Stimulated activated naive B cell treated with anti-CD40 and anti-IgM and Interleukin-4, amounts not matched to agents 10 μg/mL and 1 μg/mL and 100 μg/mL, for 72 hours (primary cell): ENCODE measurements around the gene TEX54.
"Not testable (repeated sequence)": the region's sequence is repeated elsewhere in the genome, so short reads cannot be mapped to it uniquely, and the experiment has no call there.

Source experiments
- ATAC-seq, 2 donors: fragments of 150-1000 bp; cut with Tn5 transposase; replicated peaks; 2 replicates each; pipeline ENCODE4 v1.10.0; 2021; ENCODE audit warnings: moderate library complexity in 1 of 2
- DNase-seq: peaks from one replicate; pipeline ENCODE4 v3.0.0; 2021
- H3K27ac Mint-ChIP-seq: one replicate; pipeline ENCODE4 v1.8.0; 2022; ENCODE audit warnings: mild to moderate bottlenecking, mixed read lengths
- H3K27me3 Mint-ChIP-seq, 2 donors: one replicate each; pipeline ENCODE4 v1.8.0; 2022; ENCODE audit warnings: mixed read lengths in 2 of 2
- H3K36me3 Mint-ChIP-seq, 2 donors: one replicate each; pipeline ENCODE4 v1.8.0; 2022; ENCODE audit warnings: mixed read lengths in 2 of 2, mild to moderate bottlenecking in 1 of 2
- H3K4me1 Mint-ChIP-seq, 2 donors: one replicate each; pipeline ENCODE4 v1.8.0; 2022; ENCODE audit warnings: mixed read lengths in 2 of 2, mild to moderate bottlenecking in 1 of 2
- H3K4me3 Mint-ChIP-seq, 2 donors: one replicate each; pipeline ENCODE4 v1.8.0; 2022; ENCODE audit warnings: mild to moderate bottlenecking in 2 of 2, mixed read lengths in 2 of 2, moderate library complexity in 1 of 2
- H3K9me3 Mint-ChIP-seq, 2 donors: one replicate each; pipeline ENCODE4 v1.8.0; 2022; ENCODE audit warnings: mixed read lengths in 2 of 2, mild to moderate bottlenecking in 1 of 2

The TEX54 gene

DNA sequence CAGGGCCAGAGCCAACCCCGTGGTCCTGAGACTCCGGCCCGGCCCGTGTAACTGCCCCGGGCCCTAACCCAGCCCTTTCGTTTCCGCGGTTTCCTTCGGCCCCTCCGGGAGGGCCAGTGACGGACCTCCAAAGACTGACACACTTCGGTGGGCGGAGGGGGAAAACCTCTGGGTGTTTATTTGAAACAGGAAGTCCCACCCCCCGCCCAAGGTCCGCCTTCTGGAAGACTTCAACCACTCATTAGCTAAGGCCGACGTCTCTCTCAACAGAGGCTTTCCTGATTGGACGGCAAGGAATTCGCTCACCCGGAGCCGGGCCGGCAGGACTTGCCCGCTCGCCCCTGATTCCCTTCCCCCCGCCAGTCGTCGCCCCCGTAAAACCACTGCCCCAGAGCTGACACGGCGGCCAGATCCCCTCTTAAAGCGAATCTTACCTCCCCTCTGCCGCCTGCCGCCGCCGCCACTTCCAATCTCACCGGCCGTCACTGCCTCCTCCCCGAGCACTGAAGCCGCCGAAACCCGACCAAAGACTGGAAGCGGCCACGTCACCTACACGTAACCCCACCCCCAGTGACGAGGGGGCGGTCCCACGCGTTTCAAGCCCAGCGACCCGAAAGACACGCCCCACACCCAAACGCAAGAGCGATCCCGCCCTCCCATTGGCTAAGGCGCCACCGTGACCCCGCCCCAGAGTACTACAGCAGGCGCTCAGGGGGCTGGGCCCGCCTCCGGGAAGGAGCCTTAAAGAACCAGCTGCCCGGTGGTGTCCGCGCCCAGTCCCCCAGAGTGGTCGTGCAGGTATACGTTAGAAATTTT is 913 bp downstream of the TEX54 start, which contains the start of gene STX5:
Gene STX5 (minus strand): TSS at position 532 of the 816 bp plus-strand sequence. CDS start 808 bp downstream, outside the sequence.
- H3K4me1 Mint-ChIP-seq: peaks cover 36 to 55% of the 10 kb centered on the region in 2 donors
- DNase-seq (peak; percentile 97), ATAC-seq (peak; percentile 88 to 91)
- no peaks in the 10 kb centered on the region for H3K27me3 Mint-ChIP-seq
- no peaks in the 10 kb centered on the region for H3K9me3 Mint-ChIP-seq
- peaks cover 27 to 48% of the 10 kb centered on the region in 2 donors for H3K36me3 Mint-ChIP-seq
- H3K4me3 Mint-ChIP-seq: peak within 1 kb of the TSS; percentile 86 to 94
- H3K27ac Mint-ChIP-seq: peak within 1 kb of the TSS; percentile 99

DNA sequence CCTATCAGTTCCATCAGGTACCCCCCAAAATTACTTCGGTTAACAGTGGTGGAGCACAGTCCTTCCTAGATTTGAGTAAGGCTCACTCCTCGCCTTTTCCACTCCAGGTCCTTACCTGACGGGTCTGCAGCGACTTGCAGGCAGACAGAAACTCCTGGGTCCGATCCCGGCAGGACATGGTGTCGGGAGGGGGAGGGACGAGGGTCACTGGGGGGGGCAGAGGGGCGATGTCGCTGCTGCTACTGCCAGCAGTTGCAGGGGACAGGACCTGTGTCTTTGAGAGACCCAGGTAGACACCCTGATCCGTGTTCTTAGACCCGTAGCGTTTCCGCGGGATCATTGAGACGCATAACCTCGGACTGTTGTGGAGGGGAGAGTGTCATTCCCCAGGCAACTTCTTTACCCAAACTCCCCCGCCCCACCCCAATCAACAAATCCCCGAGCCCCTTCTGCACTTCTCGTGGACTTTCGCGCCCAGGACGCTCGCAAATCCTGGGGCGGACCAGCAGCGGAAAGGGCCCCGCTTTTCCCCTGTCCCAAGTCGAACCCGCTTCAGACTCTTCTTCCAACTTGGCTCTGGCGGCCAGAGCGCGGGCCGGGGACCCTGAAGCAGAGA is 1.6 kb downstream of the TEX54 start:
- Mint-ChIP-seq H3K4me3 (peak overlapping the region; percentile 86 to 94), H3K4me1 (peaks cover 33 to 52% of the 10 kb centered on the region in 2 donors), H3K27ac (peak overlapping the region; percentile 99), H3K27me3 (no peaks in the 10 kb centered on the region), H3K36me3 (peaks cover 27 to 44% of the 10 kb centered on the region in 2 donors), H3K9me3 (no peaks in the 10 kb centered on the region)
- DNase-seq (no peak), ATAC-seq (peak; percentile 4 to 17)

DNA sequence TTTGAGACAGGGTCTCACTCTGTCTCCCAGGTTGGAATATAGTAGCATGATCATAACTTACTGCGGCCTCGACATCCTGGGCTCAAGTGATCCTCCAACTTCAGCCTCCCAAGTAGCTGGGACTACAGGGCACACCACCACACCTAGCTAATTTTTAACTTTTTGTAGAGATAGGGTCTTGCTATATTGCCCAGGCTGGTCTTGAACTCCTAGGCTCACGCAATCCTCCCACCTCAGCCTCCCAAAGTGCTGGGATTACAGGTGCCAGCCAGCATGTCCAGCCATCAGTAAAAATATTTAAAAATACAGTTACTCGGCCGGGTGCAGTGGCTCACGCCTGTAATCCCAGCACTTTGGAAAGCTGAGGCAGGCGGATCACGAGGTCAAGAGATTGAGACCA is 4.5 kb downstream of the TEX54 start:
- not testable (repeated sequence) for H3K4me3 Mint-ChIP-seq, H3K27ac Mint-ChIP-seq, H3K9me3 Mint-ChIP-seq, H3K27me3 Mint-ChIP-seq, DNase-seq, ATAC-seq
- Mint-ChIP-seq H3K36me3 (peaks cover 31 to 47% of the 10 kb centered on the region in 2 donors), H3K4me1 (peaks cover 17 to 29% of the 10 kb centered on the region in 2 donors)

DNA sequence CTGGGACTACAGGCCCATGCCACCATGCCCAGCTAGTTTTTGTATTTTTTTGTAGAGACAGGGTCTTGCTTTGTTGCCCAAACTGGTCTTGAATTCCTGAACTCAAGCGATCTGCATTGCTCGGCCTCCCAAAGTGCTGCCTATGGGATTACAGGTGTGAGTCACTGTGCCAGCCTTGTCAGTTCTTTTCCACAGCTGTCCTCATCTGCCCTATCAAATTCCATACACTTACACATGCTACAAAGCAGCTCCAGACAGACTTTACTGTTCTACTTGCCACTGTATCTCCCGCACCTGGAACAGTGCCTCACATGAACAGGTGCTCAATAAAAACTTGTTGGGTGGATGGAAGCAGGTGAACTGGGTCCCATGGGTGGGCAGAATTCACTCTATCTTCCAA is 9.0 kb downstream of the TEX54 start:
- no peak for ATAC-seq
- Mint-ChIP-seq H3K27me3 (no peaks in the 10 kb centered on the region), H3K27ac (no peak overlapping the region), H3K9me3 (no peaks in the 10 kb centered on the region), H3K4me3 (no peak overlapping the region), H3K4me1 (peaks cover 0 to 1% of the 10 kb centered on the region in 2 donors), H3K36me3 (peaks cover 32 to 53% of the 10 kb centered on the region in 2 donors)
- no peak for DNase-seq

DNA sequence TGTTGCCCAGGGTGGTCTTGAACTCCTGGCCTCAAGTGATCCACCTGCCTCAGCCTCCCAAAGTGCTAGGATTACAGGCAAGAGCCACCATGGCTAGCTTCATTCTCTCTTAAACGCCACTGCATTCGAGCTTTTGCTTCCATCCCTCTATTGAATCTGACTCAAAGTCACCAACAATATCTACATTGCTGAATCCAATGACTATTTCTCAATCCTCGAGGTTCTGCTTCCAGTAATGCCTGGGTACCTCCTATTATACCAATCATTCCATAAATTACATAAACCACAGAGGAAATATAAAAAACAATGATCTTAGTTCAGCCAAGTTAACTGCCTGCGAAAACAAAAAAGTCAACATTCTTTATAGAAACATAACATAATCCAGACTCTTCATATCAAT is 15.5 kb downstream of the TEX54 start:
- no peak for ATAC-seq
- no peak overlapping the region for H3K27ac Mint-ChIP-seq

DNA sequence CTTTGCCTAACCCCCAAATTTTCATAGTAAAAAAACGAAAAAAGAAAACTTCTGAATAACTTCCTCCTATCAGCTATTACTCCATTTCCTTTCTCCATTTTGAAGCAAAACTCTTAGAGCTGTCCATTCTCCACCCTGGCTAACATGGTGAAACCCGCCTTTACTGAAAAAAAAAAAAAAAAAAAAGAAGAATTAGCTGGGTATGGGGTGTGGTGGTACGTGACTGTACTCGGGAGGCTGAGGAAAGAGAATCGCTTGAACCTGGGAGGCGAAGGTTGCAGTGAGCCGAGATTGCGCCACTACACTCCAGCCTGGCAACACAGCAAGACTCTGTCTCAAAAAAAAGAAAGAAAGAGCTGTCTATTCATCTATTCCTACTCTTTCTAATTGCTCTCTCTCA is 16.1 kb downstream of the TEX54 start:
- H3K27me3 Mint-ChIP-seq: no peaks in the 10 kb centered on the region
- no peak for DNase-seq
- ATAC-seq: no peak
- no peak overlapping the region for H3K4me3 Mint-ChIP-seq
- H3K36me3 Mint-ChIP-seq: peaks cover 12 to 22% of the 10 kb centered on the region in 2 donors
- no peaks in the 10 kb centered on the region for H3K9me3 Mint-ChIP-seq
- no peaks in the 10 kb centered on the region for H3K4me1 Mint-ChIP-seq
- H3K27ac Mint-ChIP-seq: no peak overlapping the region

More for the DNA sequence above, 15.5 kb downstream of the TEX54 start:
- H3K27me3 Mint-ChIP-seq: no peaks in the 10 kb centered on the region
- peaks cover 12 to 22% of the 10 kb centered on the region in 2 donors for H3K36me3 Mint-ChIP-seq
- H3K4me1 Mint-ChIP-seq: no peaks in the 10 kb centered on the region
- H3K4me3 Mint-ChIP-seq: no peak overlapping the region
- no peaks in the 10 kb centered on the region for H3K9me3 Mint-ChIP-seq
- no peak for DNase-seq

DNA sequence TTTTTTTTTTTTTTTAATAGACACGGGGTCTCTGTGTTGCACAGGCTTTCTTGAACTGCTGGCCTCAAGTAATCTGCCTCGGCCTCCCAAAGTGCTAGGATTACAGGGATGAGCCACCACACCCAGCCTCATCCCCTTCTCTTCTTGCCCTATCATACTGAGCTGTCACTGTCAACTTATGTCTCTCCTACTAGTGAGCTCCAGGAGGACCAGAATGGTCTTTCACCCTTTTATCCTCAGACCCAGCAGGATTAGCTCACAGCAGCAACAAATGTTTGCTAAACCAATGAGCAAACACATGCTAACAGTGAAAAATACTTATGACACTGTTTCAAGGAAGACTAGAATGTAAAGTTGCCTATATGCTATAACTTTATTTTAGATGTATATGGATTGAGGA is 21.0 kb downstream of the TEX54 start:
- Mint-ChIP-seq H3K27me3 (no peaks in the 10 kb centered on the region), H3K27ac (no peak overlapping the region), H3K36me3 (peaks cover 0 to 10% of the 10 kb centered on the region in 2 donors), H3K4me1 (peaks cover 8 to 14% of the 10 kb centered on the region in 2 donors), H3K9me3 (no peaks in the 10 kb centered on the region), H3K4me3 (no peak overlapping the region)
- DNase-seq: no peak
- no peak for ATAC-seq

DNA sequence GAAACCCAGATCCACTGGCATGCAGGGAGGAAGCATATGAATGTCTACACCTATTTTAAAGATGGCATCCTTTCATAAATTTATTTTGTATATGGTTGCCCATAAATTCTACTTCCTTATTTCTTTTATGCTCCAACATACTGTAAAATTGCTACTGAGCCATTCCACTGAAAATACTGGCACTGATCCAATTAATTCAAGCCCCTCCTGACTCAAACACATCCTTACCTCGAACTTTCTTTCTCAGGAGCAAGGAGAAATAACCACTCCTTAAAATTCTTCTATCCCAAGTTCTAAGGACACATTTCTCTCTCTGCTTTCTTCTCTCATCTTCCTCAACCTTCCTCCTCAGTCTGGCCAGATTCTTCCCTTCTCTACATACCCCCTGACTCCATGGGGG is 21.9 kb downstream of the TEX54 start:
- DNase-seq (no peak), ATAC-seq (no peak)
- Mint-ChIP-seq H3K27me3 (no peaks in the 10 kb centered on the region), H3K4me3 (no peak overlapping the region), H3K4me1 (peaks cover 13 to 22% of the 10 kb centered on the region in 2 donors), H3K9me3 (no peaks in the 10 kb centered on the region), H3K27ac (no peak overlapping the region), H3K36me3 (peaks cover 0 to 9% of the 10 kb centered on the region in 2 donors)

DNA sequence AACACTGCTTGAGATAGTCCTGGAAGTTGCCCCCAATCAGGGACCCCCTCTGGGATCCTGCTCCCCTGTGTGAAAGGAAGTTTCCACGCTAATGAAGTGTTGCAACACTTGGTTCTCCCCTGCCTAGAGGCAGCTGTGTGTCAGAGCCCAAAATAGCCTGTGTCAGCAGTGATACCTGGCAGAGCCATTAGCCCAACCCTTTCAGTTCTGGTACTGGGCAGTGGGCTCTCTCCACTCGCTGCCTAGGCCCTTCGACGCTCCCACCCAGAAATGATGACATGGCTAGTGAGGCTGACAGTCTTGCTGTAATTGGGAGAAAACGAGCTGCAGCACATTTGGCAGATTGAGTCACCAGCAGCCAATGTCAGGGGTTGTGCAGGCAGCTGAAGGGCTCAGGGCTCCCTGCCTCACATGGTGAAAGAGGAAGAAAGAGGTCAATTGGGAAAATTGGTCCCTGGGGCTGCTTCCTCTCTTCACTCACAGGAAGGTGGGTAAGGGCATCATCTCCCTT is 26.0 kb downstream of the TEX54 start:
- Mint-ChIP-seq H3K4me3 (peak overlapping the region; percentile 63 to 97), H3K27me3 (no peaks in the 10 kb centered on the region), H3K4me1 (peaks cover 27 to 49% of the 10 kb centered on the region in 2 donors), H3K36me3 (peaks cover 15 to 19% of the 10 kb centered on the region in 2 donors), H3K9me3 (no peaks in the 10 kb centered on the region), H3K27ac (peak overlapping the region; percentile 65)
- DNase-seq (no peak), ATAC-seq (no peak)

DNA sequence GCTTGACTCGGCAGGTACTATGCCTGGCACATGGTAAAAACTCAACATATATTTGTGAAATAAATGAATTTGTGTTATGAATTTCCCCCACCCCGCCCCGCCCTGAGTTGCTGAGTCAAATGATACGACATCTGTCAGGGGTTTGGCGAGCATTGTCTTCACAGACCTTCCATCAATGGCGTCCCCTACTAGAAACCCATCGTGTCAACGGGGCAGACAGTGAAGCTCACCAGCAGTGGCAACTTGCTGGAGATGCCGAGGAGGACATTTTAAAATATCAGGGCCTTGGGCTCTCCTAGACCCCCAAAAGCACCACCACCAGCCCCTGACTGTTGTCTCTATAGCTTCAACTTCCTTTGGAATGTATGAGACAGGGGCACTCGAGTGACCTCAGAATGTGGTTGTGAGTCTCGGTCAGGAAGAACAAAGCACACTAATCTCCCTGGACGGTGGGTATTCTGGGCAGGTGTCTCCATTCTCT is 26.6 kb downstream of the TEX54 start:
- no peak for DNase-seq
- ATAC-seq: peak; percentile 19 to 33
- H3K4me3 Mint-ChIP-seq: peak overlapping the region; percentile 94 to 97
- peaks cover 25 to 49% of the 10 kb centered on the region in 2 donors for H3K4me1 Mint-ChIP-seq
- peaks cover 20 to 26% of the 10 kb centered on the region in 2 donors for H3K36me3 Mint-ChIP-seq
- no peaks in the 10 kb centered on the region for H3K27me3 Mint-ChIP-seq
- H3K9me3 Mint-ChIP-seq: no peaks in the 10 kb centered on the region
- peak overlapping the region; percentile 99 for H3K27ac Mint-ChIP-seq

DNA sequence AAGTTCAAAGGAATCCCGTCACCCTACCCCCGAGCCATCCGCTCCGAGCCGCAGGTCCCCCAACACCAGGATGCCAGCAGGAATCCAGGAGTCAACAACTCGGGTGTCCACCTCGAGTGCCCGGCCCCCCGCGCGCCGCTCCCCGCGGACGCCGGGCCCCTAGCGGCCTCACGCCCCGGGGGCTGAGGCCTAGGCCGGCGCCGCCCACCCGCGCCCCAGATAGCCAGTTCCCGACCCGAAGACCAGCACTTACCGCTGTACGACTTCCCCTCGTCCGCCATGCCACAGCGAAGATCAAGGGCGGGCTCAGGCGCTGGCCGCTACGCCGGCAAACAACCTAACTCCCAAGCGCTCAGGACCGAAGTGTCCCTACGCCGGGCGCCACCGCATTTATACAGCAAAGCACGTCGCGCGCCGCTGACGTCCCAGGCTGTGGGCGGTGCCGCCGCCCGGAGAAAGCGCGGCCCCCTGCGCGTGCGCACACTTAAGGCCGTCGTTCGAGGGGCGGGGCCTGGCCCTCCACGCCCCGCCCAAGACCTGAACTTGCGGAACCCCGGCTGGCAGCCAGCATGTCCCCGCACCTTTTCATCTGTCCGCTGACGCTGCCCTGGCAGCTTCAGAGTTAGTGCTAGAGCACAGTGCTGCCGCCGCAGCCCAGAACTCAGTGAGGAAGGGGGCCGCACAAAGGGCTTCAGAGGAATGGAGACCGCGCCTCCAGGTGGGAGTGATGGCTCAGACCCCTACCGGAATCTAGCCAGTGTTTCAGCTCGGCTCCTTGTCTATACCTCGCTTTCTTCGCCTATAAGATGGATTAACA is 27.4 kb downstream of the TEX54 start, which contains the start of gene NXF1:
Gene NXF1 (minus strand): TSS at position 365 of the 817 bp plus-strand sequence. CDS start 84 bp downstream, at position 281.
- Mint-ChIP-seq H3K27ac (peak within 1 kb of the TSS; percentile 99), H3K4me3 (peak within 1 kb of the TSS; percentile 94 to 97), H3K36me3 (peaks cover 23 to 29% of the 10 kb centered on the region in 2 donors), H3K9me3 (no peaks in the 10 kb centered on the region), H3K4me1 (peaks cover 25 to 46% of the 10 kb centered on the region in 2 donors), H3K27me3 (no peaks in the 10 kb centered on the region)
- DNase-seq: peak; percentile 95
- ATAC-seq: peak; percentile 87 to 90

DNA sequence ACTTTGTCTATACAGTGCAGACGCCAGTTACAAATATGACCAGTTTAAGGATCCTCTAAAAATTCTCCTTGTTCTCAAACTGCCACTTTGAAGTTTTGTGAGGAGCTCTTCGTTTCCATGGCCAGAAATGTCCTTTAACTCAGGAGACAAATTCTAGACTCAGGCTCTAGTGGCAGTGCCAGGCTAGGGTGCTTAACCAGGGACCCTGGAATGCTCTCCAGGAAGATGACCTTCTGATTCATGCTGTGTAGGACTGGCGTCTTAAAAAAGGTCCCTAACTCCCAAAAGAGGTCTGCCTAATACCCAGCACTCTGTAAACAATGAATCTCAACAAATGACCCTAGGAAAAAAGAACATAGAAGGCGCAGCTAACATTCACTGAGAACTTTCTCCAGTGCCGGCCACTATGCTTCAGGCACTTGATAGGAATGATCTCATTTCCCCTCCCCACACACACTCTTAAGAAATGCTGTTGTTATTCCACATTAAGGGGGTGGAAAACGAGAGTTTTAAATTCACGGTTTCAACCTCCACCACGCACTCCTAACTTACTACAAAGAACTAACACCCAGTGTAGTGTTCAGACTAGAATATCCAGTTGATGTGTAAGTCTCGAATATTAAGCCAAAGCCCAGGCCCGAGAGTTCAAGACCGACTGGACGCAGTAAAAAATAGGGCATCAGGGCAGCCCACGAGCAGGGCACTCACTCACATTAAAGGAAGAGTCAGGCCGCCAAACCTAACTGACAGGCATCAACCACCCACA is 28.1 kb downstream of the TEX54 start:
- H3K9me3 Mint-ChIP-seq: no peaks in the 10 kb centered on the region
- H3K4me3 Mint-ChIP-seq: peak overlapping the region; percentile 94 to 97
- H3K4me1 Mint-ChIP-seq: peaks cover 27 to 46% of the 10 kb centered on the region in 2 donors
- DNase-seq: no peak
- H3K27ac Mint-ChIP-seq: peak overlapping the region; percentile 99
- H3K36me3 Mint-ChIP-seq: peaks cover 29 to 36% of the 10 kb centered on the region in 2 donors
- no peaks in the 10 kb centered on the region for H3K27me3 Mint-ChIP-seq
- ATAC-seq: peak; percentile 25 to 26

DNA sequence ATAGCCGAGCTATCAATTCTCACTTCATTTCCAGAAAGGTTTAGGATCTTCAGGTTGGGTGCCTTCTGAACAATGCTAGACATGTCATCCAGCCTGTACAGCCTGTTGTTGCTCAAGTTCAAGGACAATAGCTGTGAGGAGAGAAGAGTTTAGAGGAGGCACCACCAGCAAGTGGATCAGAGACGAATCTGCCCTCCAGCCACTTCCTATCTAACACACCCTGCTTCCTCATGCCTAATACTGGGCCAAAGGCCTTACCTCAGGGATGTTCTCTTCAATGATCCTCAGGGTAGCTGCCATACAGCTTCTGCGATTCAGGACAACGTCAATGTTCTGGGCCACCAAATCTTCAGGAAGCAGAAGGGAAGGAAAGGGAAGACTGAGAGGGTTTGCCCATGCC is 31.6 kb downstream of the TEX54 start:
- H3K27ac Mint-ChIP-seq: no peak overlapping the region
- H3K4me3 Mint-ChIP-seq: no peak overlapping the region
- peaks cover 45 to 52% of the 10 kb centered on the region in 2 donors for H3K36me3 Mint-ChIP-seq

More for the DNA sequence above, 31.6 kb downstream of the TEX54 start:
- H3K9me3 Mint-ChIP-seq: no peaks in the 10 kb centered on the region
- peaks cover 18 to 31% of the 10 kb centered on the region in 2 donors for H3K4me1 Mint-ChIP-seq
- no peaks in the 10 kb centered on the region for H3K27me3 Mint-ChIP-seq
- ATAC-seq (no peak), DNase-seq (no peak)
